Right kidney (tissue), 1 donor: ENCODE results near the gene TNK1.
A peak's percentile ranks its signal among the peaks of the same experiment; 100 is the strongest.

Experiments
- DNase-seq: peaks from one replicate; pipeline ENCODE4 v3.0.0-alpha.2; 2016

TNK1 gene

DNA sequence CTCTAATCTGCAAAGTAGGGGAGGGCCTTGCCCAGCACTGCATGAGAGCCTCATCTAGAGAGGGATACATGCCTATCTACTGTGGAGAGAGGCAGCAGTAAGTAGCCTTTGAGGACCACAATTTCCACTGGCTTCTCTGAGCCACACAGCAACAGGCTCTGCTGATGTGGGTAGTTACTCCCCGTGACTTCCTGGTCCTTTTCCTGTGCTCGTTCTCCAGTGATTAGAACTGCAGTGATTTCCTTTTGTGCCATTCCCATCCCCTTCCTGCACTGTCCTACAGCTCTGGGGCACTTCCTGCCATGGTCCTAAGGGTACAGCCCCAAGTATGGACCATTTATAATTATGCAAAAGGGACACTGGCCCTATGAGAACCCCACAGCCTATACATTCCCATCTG is 10.4 kb downstream of the TNK1 start:
- DNase-seq, result no peak

DNA sequence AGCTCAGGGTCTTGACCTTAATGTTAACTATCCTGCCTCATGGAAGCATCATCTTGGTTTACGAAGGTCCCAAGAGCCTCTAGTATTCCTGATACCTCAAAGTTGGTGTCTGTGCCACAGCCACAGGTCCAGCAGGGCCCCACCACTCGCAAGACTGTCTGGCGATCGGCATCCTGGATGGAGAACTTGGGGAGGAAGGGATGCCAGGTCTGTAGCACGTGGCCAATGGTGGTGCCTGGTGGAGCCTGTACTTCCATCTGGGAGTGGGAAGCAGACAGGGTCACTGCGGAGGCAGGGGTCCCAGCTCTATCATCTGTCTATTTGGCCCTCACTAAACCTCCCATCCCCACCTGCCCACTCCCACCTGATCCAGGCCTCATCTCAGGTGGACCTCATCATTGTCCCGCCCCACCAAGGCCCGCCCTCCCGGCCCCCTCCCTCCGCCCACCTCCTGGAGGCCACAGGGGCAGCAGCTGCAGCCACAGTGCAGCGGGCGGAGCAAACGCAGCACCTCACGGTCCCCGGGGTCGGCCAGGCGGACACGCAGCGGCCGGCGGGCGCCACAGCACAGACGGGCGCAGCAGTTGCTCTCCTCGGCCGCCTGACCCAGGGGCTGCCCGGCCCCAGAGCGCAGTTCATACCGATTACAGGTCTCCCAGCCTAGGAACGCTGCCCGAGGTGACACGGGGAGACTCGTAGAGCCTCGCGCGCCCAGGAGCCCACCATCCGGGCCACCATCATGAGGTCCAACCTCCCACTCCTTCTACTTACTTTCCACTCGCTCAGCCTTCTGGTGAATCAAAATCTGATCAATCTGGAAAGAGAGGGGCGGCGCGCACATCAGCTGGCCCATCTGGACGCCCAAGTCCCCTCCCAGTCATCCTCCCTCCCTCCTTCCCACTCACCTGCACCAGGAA is 12.1 kb downstream of the TNK1 start:
- DNase-seq, result peak; percentile 52

DNA sequence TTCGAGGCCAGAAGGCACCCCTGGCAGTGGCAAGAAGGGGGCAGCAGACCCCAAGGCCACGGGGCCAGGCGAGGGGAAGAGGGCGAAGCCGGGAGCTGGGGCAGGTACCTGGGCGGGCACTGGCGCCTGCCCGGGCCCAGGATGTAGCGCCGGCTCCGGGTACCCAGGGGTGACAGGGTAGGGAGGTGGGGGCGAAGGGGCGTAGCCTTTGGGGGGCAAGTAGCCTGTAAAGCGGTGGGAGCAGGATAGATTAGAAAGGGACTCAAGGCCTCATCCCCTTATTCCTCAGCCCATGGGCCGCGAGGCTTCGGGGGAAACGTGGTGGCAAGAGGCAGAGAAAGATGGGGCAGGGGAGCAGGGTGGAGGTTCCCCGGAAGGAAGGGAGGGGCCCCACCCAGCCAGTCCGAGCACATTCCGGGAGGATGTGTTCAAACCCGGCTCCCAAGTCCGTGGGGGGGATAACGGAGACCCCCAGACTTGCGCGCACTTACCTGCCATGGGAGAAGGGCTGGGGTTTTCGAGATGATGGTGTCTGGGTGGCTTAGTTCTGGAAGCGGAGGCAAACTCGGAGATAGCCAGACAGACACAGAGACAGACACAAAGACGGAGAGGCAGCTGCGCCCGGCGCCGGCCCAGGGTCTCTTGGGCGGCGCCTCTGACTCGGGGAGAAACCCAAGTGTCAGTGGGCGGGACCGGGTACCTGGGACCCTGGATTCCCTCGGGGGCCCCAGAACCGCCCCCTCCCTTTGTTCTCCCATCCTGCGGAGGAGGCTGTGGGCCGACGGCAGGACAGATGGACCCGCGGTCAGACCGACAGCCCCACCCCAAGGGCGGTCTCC is 12.9 kb downstream of the TNK1 start:
- DNase-seq, result peak; percentile 72

DNA sequence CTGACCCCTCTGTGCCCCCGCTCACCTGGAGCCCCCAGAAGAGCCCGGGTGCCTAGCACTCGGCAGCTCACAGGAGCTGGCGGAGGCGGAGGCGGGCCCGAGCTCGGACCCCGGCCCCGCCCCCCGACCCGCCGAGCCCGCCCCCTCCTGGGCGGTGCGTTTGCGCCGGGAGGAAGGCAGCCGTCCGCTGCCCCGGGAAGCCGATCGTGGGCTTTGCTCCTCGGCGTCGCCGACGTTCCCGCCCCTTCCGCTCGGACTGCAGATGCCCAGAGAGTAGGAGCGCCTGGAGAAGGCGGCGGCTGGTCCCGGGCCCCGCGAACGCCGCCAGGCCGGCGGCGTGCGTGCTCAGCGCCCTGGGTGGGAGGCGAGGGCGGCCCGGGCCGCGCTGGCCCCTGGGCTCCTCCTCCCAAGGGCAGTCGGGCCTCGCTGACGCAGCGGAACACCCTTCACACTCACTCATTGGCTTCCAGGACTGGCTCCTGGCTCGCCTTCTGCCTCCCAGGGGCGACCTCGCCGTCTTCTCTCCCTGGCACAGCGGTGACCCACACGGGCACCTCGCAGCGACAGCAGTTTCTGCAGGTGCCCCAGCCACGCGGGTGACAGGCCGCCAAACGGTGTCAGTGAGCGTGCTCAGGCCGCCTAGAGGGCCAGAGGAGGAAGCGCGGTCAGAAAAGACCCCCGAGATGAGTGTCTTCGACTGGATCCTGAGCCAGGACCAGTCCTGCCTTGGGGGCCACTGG is 13.7 kb downstream of the TNK1 start, which contains the start of gene PLSCR3:
Gene PLSCR3 (minus strand): TSS at position 74 of the 740 bp plus-strand sequence. CDS start 415 bp downstream, outside the sequence.
- peak; percentile 97 for DNase-seq

DNA sequence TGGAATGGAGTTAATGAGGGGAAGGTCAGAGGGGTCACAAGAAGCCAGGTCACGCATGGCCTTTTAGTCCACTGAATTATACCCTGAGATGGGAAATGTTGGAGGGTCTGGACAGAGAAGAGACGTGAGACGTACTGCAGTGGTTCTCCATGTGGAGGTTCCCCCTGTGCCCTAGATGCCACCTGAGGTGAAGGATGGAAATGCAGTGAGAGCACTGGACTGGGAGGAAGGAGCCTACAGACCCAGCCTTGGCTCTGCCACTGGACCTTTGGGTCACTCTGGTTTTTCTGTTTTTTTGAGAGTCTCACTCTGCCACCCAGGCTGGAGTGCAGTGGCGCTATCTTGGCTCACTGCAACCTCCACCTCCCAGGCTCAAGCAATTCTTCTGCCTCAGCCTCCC is 15.3 kb downstream of the TNK1 start:
- no peak for DNase-seq

DNA sequence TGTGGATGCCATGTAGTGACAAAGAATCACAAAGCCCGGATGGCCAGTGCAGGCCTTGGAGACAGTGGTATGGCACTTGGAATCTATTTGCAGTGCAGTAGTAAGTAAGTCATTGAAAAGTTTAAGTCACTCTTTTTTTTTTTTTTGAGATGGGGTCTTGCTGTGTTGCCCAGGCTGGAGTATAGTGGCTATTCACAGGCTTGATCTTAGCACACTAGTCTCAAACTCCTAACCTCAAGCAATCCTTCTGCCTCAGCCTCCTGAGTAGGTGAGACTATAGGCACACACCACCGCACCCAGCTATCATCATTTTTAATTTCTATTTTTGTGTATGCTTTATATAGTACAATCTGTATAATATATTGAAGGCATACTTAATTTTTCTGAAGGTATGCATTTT is 17.7 kb downstream of the TNK1 start:
- DNase-seq, result no peak

DNA sequence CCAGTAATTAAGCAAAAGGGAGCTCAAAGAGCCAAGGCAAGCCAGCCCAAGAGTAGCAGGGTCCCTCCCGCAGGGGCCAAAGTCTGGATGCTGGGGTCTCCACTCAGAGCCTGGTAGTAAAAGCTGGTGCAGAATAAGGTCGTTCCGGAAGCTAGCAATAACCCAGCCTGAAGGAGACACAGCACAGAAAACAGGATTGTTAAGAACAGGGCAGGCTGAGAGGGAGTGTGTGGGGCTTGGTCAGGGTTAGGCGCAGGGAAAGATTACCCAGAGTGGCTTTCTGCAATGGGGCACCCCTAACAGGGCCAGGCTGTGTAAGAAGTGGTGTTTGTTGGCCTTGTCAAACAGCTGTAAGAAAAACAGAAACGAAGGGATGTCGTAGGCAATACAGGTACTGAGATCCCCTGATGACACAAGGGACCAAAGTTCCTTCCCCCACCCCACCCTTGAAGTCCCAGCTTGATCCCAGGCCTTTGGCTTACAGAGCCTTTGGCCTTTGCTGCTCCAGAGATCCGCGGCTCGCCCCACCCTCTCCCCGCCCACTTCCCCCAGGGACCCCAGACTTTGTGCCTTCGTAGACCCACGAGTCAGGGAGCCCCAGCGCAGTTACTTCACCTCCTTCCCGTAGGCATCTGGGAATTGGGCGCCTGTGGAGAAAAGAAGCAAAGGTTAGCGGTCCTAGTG is 22.3 kb downstream of the TNK1 start:
- DNase-seq, result peak; percentile 35

DNA sequence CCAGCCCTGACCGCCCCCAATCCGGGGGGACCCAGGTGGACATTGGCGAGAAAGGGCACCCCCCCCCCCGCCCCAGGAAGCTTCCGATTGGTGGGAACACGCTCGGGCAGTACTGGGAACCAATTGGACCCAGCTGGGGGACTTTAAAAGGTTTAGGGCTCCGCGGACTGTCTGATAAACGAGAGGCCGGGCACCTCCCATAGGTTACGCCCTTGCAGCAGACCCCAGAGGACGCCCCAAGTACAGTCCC is 22.8 kb downstream of the TNK1 start:
- DNase-seq, result no peak

DNA sequence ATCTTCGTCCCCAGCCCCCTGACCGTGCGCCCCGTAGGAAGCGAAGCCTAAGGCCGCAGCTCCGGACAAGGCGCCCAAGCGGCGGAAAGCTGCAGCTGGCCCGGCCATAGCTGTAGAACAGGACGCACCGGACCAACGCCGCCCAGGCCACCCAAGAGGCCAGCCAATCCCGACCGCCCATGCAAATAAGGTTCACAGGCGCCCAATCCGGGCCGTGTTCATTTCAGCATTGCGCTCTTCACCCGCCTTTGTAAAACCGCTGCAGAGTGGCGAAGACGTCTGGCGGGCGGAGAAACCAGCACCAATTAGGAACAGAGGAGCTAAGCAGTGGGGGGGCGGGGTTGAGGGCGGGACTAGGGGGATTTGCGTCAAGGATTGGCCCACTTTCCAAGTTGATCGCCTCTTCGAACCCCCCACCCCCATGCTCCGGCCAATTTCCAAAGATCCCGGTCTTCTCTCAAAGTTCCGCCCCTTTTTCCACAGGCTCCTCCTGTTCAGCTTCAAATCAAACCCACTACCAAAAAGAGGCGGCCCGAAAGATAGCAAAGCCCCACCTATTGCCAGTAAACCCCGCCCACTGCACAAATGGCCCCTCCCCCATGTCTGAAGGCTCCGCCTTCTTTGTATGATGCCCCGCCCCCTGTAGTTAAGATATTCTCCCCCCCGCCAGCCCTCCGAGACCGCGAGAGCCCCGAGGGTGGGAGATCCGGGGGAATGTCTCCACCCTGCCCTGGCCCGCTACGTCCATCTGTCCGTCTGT is 23.3 kb downstream of the TNK1 start, which contains the start of gene TMEM256:
Gene TMEM256 (minus strand): TSS at position 121 of the 760 bp plus-strand sequence. CDS start 13 bp downstream, at position 108.
- peak; percentile 93 for DNase-seq

DNA sequence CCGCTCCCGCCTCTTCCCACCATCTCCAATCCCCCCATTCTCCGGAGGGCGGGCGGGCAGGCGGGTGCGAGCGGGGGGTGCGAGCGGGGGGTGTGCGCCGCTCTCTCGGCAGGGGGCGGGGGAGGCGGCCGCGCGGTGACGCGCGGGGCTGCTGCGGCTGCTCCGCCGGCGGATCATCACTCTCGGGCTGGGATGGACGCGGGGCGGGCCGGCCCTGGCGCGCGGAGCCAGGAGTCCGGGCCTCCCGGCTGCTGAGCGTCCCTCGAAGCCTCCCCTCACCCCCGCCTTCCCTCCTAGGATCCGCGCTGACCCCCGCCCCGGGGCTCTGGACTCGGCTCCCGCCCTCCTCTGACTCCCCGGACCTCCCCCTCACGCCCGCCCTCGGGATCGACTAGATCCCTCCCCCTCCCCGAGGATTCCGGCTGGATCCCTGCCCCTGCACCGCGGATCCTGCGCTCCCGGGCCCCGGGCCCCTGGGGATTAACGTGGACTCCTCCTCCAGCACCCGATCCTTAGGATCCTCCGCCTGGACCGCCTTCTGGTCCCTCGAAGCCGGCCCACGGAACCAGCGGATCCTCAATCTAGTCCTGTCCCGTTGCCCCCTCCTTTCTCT is 24.0 kb downstream of the TNK1 start:
- peak; percentile 55 for DNase-seq

DNA sequence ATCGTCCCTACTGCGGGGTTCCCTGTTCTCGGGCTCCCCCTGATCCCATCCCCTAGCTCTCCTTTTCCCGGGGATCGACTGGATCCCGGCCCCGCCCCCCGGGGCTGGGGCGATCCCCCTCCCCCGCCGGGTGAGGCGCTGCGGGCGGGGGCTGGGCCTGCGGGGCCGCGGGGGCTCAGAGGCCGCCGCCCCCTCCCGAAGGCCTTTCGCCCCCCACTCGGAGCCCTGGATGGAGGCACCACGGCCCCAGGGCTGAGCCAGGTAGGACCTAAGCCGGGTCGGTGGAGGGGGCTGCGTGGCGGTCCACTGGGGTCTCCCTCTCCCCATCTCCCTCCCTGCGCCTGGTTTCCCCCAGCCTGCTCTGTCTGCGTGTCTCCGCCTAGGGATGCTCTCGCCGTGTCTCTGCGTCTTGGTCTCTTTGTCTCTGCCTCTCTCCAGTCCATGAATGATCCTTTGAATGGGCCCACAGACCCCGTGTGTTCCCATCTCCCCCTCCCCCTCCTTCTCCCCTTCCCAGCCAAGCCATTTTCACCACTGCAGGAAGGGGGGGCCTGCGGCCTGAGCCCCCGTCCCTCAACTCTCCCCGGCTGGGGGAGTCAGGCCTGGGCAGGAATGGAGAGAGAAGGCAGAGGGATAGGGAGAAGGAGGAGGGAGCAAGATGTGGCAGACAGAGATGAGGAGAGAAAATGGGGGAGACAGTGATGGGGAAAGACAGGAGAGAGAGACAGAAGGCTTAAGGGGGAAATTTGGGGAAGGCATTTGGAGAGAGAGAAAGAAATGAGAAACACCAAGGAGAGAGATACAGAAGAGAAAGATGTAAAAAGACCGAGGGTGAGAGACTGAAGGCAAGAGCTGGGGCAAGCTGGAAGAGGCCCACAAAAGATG is 24.7 kb downstream of the TNK1 start:
- DNase-seq, result peak; percentile 41

DNA sequence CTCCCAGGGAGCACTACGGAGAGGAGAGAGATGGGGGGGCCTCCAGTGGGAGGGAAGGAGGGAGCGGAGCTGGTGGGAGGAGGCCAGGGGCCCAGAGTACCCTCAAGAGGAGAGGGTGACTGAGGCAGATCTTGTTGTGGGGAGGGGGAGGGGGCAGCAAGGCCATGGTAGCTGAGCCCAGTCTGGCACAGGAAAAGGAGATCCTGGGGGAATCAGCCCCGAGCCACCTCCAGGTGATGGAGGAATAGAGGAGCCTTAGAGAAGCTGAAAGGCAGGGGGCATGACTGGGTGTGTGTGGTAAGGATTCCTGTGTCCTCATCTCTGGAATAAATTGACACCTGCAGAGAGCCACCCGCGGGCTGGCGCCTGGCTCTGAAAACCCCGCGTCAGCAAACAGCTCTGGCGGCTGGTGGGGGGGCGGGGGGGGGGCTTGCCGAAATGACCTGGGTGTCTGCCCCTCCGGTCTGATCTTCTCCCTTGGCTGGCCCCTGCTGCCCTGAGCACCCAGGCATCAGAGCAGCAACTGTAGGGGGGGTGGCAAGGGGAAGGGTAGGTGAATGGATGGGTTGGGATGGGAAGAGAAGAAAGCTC is 25.4 kb downstream of the TNK1 start:
- peak; percentile 31 for DNase-seq

DNA sequence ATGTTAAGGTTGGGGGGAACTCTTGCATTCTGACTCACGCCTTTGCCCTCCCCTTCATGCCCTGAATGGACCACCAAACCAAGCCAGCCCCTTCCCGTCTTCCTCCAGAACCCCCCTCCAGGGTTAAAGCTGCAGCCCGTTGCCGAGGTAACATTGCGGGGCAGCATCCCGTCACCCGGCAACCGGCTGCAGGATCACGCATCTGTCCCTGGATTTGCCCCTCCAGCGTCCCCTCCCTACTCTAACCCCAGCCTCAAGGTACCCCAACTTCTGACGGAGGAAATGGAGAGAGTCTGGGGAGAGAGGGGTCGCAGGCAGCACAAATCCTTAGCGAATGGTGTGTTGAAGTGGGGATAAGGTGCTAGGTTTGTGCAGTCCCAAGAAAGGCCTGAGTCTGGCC is 26.2 kb downstream of the TNK1 start:
- DNase-seq, result no peak

DNA sequence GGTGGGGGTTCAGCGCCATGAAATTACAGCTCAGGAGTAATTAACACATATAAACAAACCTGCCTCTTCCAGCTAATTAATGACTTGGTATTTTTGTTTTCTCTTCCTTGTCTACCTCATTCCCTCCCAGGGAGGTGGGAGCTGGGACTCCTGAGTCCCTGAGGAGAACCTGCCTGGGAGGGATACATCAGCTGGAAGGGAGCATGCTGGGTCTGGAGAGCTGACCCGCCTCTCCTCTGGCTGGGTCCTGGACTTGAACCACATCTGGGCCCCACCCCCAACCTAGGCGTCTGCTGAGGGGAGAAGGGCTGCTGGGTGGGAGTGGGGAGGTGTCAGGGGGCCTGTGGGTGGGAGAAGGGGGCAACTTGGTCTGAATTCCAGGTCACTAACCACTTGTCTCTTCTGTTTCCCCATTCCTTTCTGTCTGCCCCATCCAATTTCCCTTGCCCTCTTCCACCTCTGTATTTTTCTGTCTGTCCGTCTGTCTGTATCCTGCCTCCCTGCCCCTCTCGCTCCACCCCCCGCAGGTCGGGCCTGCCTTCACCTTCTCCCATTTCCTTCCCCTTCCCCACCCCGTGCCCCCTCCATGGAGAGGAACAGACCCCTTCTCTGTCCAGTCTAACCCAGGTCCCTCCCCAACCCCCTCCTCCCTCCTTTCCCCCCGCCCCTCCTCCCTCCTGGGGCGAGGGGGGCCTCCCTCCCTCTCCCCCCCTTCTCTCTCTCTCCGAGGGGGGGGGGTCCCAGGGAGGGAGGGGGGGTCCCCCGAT is 26.8 kb downstream of the TNK1 start, which contains the start of gene NLGN2:
Gene NLGN2 (plus strand): TSS at position 361 of the 767 bp plus-strand sequence. CDS start 411 bp downstream, outside the sequence.
- no peak for DNase-seq

DNA sequence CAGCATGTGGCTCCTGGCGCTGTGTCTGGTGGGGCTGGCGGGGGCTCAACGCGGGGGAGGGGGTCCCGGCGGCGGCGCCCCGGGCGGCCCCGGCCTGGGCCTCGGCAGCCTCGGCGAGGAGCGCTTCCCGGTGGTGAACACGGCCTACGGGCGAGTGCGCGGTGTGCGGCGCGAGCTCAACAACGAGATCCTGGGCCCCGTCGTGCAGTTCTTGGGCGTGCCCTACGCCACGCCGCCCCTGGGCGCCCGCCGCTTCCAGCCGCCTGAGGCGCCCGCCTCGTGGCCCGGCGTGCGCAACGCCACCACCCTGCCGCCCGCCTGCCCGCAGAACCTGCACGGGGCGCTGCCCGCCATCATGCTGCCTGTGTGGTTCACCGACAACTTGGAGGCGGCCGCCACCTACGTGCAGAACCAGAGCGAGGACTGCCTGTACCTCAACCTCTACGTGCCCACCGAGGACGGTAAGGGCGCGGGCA is 27.4 kb downstream of the TNK1 start:
- DNase-seq, result no peak

DNA sequence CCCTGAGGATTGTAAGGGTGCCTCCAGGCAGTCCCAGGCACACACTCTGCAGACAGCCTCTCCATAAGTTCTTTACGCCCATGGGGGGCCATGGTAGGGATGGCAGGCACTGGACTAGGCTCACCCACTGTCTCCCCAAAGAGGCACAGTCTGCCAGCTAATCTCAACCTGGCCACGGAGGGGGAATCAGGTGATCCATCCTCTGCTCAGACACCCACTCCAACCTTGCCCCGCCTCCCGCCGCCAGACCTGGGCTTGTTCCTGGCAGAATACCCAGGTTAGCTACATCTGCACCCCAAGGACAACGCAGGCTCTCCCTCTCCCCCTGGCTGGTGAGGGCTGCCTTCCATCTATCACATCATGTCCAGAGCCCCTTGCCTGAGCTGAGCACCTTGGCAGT is 28.0 kb downstream of the TNK1 start:
- no peak for DNase-seq

DNA sequence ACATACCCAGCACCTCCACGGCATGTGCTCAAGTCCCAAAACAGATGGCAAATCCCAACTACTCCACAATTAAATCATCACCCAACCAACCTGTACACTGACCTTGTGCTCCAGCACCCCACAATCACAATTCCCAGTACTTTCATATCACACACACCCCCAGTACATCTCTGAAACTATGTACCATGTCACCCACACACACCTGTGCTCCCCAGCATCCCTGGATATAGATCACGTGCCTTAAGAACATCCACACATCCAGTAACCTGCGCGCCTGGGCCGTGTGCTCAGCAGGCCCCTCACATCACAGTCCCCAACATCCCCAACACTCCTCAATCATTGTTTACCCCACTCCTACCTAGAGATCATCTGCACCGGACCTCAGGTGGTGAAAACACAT is 28.8 kb downstream of the TNK1 start:
- no peak for DNase-seq
